H1 (cell line): ENCODE results near the gene NEDD8. TPM values are rescaled to one million over a fixed set of nuclear protein-coding genes. Genes with fewer than 3 reads are reported as not detected.

Source experiments
- CTCF ChIA-PET: fragments of 300-600 bp; sonication (Branson Sonifier 250); formaldehyde crosslinking; loops from one replicate; lab custom pipeline; 2021; ENCODE audit not compliant: partially characterized antibody; lab: Charles Lee
- POLR2A ChIA-PET: fragments of 300-600 bp; sonication (Branson Sonifier 250); formaldehyde crosslinking; loops from one replicate; lab custom pipeline; 2021; ENCODE audit warnings: inconsistent platforms; ENCODE audit not compliant: partially characterized antibody; lab: Charles Lee
- DNase-seq, 2 experiments: peaks; one replicate each; pipeline versions ENCODE4 v3.0.0 to v3.0.0-alpha.2; 2010 to 2022; ENCODE audit warnings: low spot score in 2 of 2, low read depth in 1 of 2, mixed read lengths in 1 of 2
- FAIRE-seq: peaks from 2 replicates; lab custom pipeline; 2011; peaks lifted over from hg19 to GRCh38; lab: Jason Lieb, UNC
- H2AFZ ChIP-seq: 2 replicates; pipeline ENCODE4 v1.8.1; 2012; ENCODE audit warnings: low read length, inconsistent platforms
- H2AK5ac ChIP-seq: 2 replicates; pipeline ENCODE4 v1.6.1; 2013; ENCODE audit warnings: low read depth, low read length
- H2BK120ac ChIP-seq: replicated peaks from 2 replicates; pipeline ENCODE3; 2013; ENCODE audit warnings: low read depth, low read length, inconsistent platforms
- H2BK12ac ChIP-seq: 2 replicates; pipeline ENCODE4 v1.6.1; 2013; ENCODE audit warnings: low read depth, low read length
- H2BK15ac ChIP-seq: 2 replicates; pipeline ENCODE4 v1.6.1; 2013; ENCODE audit warnings: low read length
- H2BK20ac ChIP-seq: 2 replicates; pipeline ENCODE4 v1.6.1; 2013; ENCODE audit warnings: low read length
- H2BK5ac ChIP-seq: 2 replicates; pipeline ENCODE4 v1.6.1; 2013; ENCODE audit warnings: low read depth, low read length
- H3K14ac ChIP-seq: 2 replicates; pipeline ENCODE4 v1.6.1; 2013; ENCODE audit warnings: inconsistent platforms; ENCODE audit not compliant: insufficient read length
- H3K18ac ChIP-seq: 2 replicates; pipeline ENCODE4 v1.6.1; 2013; ENCODE audit warnings: low read length; ENCODE audit errors: extremely low read depth
- H3K23ac ChIP-seq: 2 replicates; pipeline ENCODE4 v1.6.1; 2013; ENCODE audit warnings: inconsistent platforms; ENCODE audit not compliant: insufficient read length
- H3K23me2 ChIP-seq: 2 replicates; pipeline ENCODE4 v1.6.1; 2013; ENCODE audit warnings: low read depth, low read length
- H3K27ac ChIP-seq: 2 replicates; pipeline ENCODE4 v1.6.1; 2011; ENCODE audit warnings: low read depth, low read length, inconsistent platforms
- H3K27me3 ChIP-seq, 4 experiments: replicated peaks in 1 of 4; 1 replicate in 1 of 4; 2 replicates in 3 of 4; pipeline versions ENCODE4 v1.6.1 to v1.8.1; 2011 to 2013; ENCODE audit warnings: low read length in 3 of 4, mild to moderate bottlenecking in 3 of 4, inconsistent platforms in 2 of 4, mixed read lengths in 2 of 4, moderate library complexity in 1 of 4; ENCODE audit not compliant: control insufficient read depth in 3 of 4, insufficient read depth in 3 of 4; ENCODE audit errors: extremely low read depth in 1 of 4
- H3K36me3 ChIP-seq, 4 experiments: 2 replicates each; pipeline versions ENCODE4 v1.6.1 to v1.8.1; 2011 to 2013; ENCODE audit warnings: mild to moderate bottlenecking in 4 of 4, low read length in 3 of 4, moderate library complexity in 2 of 4, control low read depth in 1 of 4, inconsistent platforms in 1 of 4; ENCODE audit not compliant: insufficient read depth in 4 of 4, control insufficient read depth in 2 of 4
- H3K4ac ChIP-seq: replicated peaks from 2 replicates; pipeline ENCODE3; 2013; ENCODE audit warnings: low read length, low read depth, mixed read lengths, inconsistent platforms; ENCODE audit not compliant: insufficient read length
- H3K4me1 ChIP-seq, 4 experiments: replicated peaks in 1 of 4; 1 replicate in 1 of 4; 2 replicates in 3 of 4; pipeline versions ENCODE4 v1.6.1 to v1.8.1; 2011 to 2013; ENCODE audit warnings: low read length in 3 of 4, inconsistent platforms in 2 of 4, mixed read lengths in 1 of 4; ENCODE audit not compliant: insufficient read depth in 4 of 4, control insufficient read depth in 3 of 4
- H3K4me2 ChIP-seq, 2 experiments: 2 replicates each; pipeline versions ENCODE4 v1.6.1 to v1.8.1; 2011 to 2013; ENCODE audit warnings: low read depth in 2 of 2, low read length in 2 of 2, control low read depth in 1 of 2, inconsistent platforms in 1 of 2, mild to moderate bottlenecking in 1 of 2; ENCODE audit not compliant: insufficient read depth in 1 of 2
- H3K4me3 ChIP-seq, 4 experiments: fragments of 200-600, 300-600 bp in 1 of 4; sonication (generic), shearing (Covaris generic), sonication (Bioruptor Twin) in 1 of 4; 2 replicates each; pipeline versions ENCODE4 v1.5.1 to v1.8.1; 2011 to 2016; ENCODE audit warnings: low read length in 4 of 4, low read depth in 3 of 4, control low read depth in 2 of 4, inconsistent platforms in 2 of 4, mild to moderate bottlenecking in 2 of 4, mixed read lengths in 1 of 4, moderate library complexity in 1 of 4; ENCODE audit not compliant: insufficient read depth in 2 of 4; ENCODE audit errors: extremely low read depth in 1 of 4
- H3K56ac ChIP-seq: replicated peaks from 2 replicates; pipeline ENCODE3; 2013; ENCODE audit warnings: low read depth, mild to moderate bottlenecking, mixed read lengths, low read length, inconsistent platforms; ENCODE audit not compliant: insufficient read length
- H3K79me1 ChIP-seq: 2 replicates; pipeline ENCODE4 v1.6.1; 2013; ENCODE audit warnings: low read depth, low read length, control low read depth
- H3K79me2 ChIP-seq, 2 experiments: 2 replicates each; pipeline versions ENCODE4 v1.6.1 to v1.8.1; 2012 to 2013; ENCODE audit warnings: low read length in 2 of 2, mild to moderate bottlenecking in 2 of 2, inconsistent platforms in 1 of 2; ENCODE audit not compliant: insufficient read depth in 2 of 2, control insufficient read depth in 1 of 2
- H3K9ac ChIP-seq, 4 experiments: replicated peaks in 1 of 4; 1 replicate in 1 of 4; 2 replicates in 3 of 4; pipeline versions ENCODE4 v1.6.1 to v1.8.1; 2011 to 2013; ENCODE audit warnings: low read depth in 3 of 4, low read length in 3 of 4, control low read depth in 2 of 4, mild to moderate bottlenecking in 2 of 4, moderate library complexity in 2 of 4, inconsistent platforms in 1 of 4; ENCODE audit errors: extremely low read depth in 1 of 4
- H3K9me3 ChIP-seq, 2 experiments: 2 replicates each; pipeline versions ENCODE4 v1.6.1 to v1.8.1; 2012 to 2013; ENCODE audit warnings: mild to moderate bottlenecking in 2 of 2, moderate library complexity in 2 of 2, control low read depth in 1 of 2, inconsistent platforms in 1 of 2, low read depth in 1 of 2, low read length in 1 of 2, mixed read lengths in 1 of 2; ENCODE audit not compliant: insufficient read depth in 2 of 2
- H4K20me1 ChIP-seq, 2 experiments: replicated peaks in 1 of 2; 2 replicates each; pipeline versions ENCODE3 to v1.8.1; 2011 to 2013; ENCODE audit warnings: inconsistent platforms in 2 of 2, low read length in 2 of 2, mild to moderate bottlenecking in 1 of 2; ENCODE audit not compliant: insufficient read depth in 2 of 2, control insufficient read depth in 1 of 2
- H4K5ac ChIP-seq: 2 replicates; pipeline ENCODE4 v1.6.1; 2013; ENCODE audit warnings: low read length, low read depth, mixed read lengths, inconsistent platforms; ENCODE audit not compliant: insufficient read length
- H4K8ac ChIP-seq: 2 replicates; pipeline ENCODE4 v1.8.0; 2013; ENCODE audit warnings: mild to moderate bottlenecking, moderate library complexity, low read length, inconsistent platforms; ENCODE audit not compliant: insufficient read depth; ENCODE audit errors: extremely low read depth
- H4K91ac ChIP-seq: replicated peaks from 2 replicates; pipeline ENCODE3; 2013; ENCODE audit warnings: low read length, mixed read lengths, inconsistent platforms; ENCODE audit not compliant: insufficient read length
- CBX8 ChIP-seq: fragments of 300-800, 300-1000 bp; sonication (generic); IDR thresholded peaks from 2 replicates; pipeline ENCODE4 v1.7.1; 2016; ENCODE audit warnings: low read depth, low read length, borderline replicate concordance
- CHD2 ChIP-seq: IDR thresholded peaks from 2 replicates; pipeline ENCODE4 v1.6.1; 2012; ENCODE audit warnings: low read length, improper control_type of control experiment
- GABPA ChIP-seq: IDR thresholded peaks from 2 replicates; pipeline ENCODE4 v1.6.1; 2011; ENCODE audit warnings: mild to moderate bottlenecking, low read length, moderate library complexity, borderline replicate concordance; ENCODE audit not compliant: insufficient read depth
- JUN ChIP-seq: IDR thresholded peaks from 2 replicates; pipeline ENCODE4 v1.6.1; 2011; ENCODE audit warnings: low read depth, mild to moderate bottlenecking, improper control_type of control experiment, low read length
- RFX5 ChIP-seq: IDR thresholded peaks from 2 replicates; pipeline ENCODE4 v1.6.1; 2011; ENCODE audit warnings: low read depth, low read length, improper control_type of control experiment, borderline replicate concordance
- WGBS, 2 experiments: shearing (Covaris generic) in 1 of 2; methylation state at CpG; one replicate each; pipeline versions ENCODE4 v1.1.6 to v1.1.7; 2013 to 2015; ENCODE audit warnings: low lambda C conversion rate in 2 of 2, mixed read lengths in 2 of 2, inconsistent platforms in 1 of 2, low coverage in 1 of 2, missing lambda C conversion rate in 1 of 2; ENCODE audit not compliant: insufficient replicate concordance in 2 of 2, insufficient coverage in 1 of 2, insufficient read length in 1 of 2; ENCODE audit errors: extremely low coverage in 1 of 2, missing lambda C conversion rate in 1 of 2; 5-methylcytosine and 5-hydroxymethylcytosine counted together
- polyA plus RNA-seq, 7 experiments: library from polyadenylated mRNA; depleted of rRNA in 3 of 7; stranded (reverse) in 5 of 7; unstranded in 2 of 7; fragments of >200 nt in 5 of 7; fragments of 200-250 nt in 2 of 7; gene quantifications; 1 replicate in 5 of 7; 2 replicates in 1 of 7; 4 replicates in 1 of 7; pipeline versions ENCODE4 v1.2.1 to v1.2.3, GENCODE V29; 2011 to 2013; ENCODE audit warnings: missing spikeins in 2 of 7, mixed read lengths in 2 of 7
- total RNA-seq: library from RNA; stranded (reverse); fragmentation: NEBNext Ultra II Directional; extraction: Animal tissue kit (Norgen Biotek cat#: 25700); gene quantifications from 2 replicates; pipeline ENCODE4 v1.2.1, GENCODE V29; 2021

Gene NEDD8
- total and polyA plus RNA-seq, 2 of the 8 experiments (the other 6 are each of a cell fraction or from before 2014, with no cell fraction given): 253 to 317 TPM

DNA sequence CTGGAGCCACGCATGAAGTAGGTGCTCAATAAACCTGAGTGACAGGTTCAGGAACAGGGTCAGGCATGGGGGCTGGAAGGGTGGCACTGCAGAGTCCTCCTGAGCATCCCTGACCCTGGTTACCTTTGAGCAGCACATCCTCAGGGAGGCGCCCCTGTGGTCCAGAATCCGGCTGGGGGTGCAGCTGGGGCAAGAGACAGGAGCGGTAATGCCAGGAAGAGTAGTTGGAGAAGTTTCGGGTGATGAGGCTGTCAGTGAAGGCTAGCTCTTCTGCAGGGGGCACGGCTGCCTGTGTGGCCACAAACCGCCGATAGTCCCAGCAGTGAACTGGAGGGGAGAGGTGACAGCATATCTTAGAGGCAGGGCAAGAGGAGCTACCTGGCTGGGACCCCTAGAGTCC is 37.2 kb upstream of the NEDD8 start:
- Histone ChIP-seq H2BK20ac (no peak overlapping the region), H3K23me2 (peaks cover 5% of the 10 kb centered on the region), H4K91ac (no peak overlapping the region), H2BK120ac (no peak overlapping the region), H4K8ac (no peak overlapping the region), H3K9ac (no peak overlapping the region), H2BK15ac (no peak overlapping the region), H3K79me2 (no peaks in the 10 kb centered on the region), H3K23ac (no peak overlapping the region), H4K5ac (no peak overlapping the region), H3K27me3 (no peaks in the 10 kb centered on the region; a peak in 1 of 7 replicates), H3K4me3 (no peak overlapping the region), H3K18ac (no peak overlapping the region), H2BK5ac (no peak overlapping the region), H3K56ac (no peak overlapping the region), H2AFZ (no peak overlapping the region), H3K14ac (no peak overlapping the region), H3K4ac (no peak overlapping the region), H3K36me3 (no peaks in the 10 kb centered on the region; a peak in 3 of 8 replicates), H3K79me1 (no peaks in the 10 kb centered on the region), H4K20me1 (peaks cover 0 to 2% of the 10 kb centered on the region in 2 experiments), H2BK12ac (no peak overlapping the region), H3K27ac (no peak overlapping the region), H3K4me2 (no peak overlapping the region), H3K9me3 (no peaks in the 10 kb centered on the region), H3K4me1 (peaks cover 0 to 4% (median 2%) of the 10 kb centered on the region in 4 experiments; a peak in 4 of 7 replicates), H2AK5ac (no peak overlapping the region)
- ChIA-PET CTCF (interaction anchor here (0.6 to 8.6 kb wide), 11 partner anchors 14 to 212 kb away, joined by 3 to 94 read pairs (median 22); partner anchors contain the start of genes CIDEB, DHRS1, GMPR2 and LTB4R2), POLR2A (interaction anchor here (0.9 to 3.8 kb wide), 7 partner anchors 11 to 81 kb away, joined by 3 to 26 read pairs (median 4); partner anchors contain the start of genes IPO4 and TINF2)
- TF ChIP-seq JUN: no peak
- TF ChIP-seq CBX8: no peak
- TF ChIP-seq RFX5: no peak
- no peak for TF ChIP-seq CHD2
- TF ChIP-seq GABPA: no peak
- 81% methylated on average over 8 of the region's 8 CpGs; no CpG with 5 or more reads in 1 of the 2 experiments for WGBS, 2 experiments
- no peak for FAIRE-seq
- no peak for DNase-seq
